ENCODE results near the gene MCM10.

MCM10 gene

GRCh38 chr10:13223241-13223640 is 61.9 kb downstream of the MCM10 start:
- H3K9me2 ChIP-seq (replicated peaks; ENCODE audit: insufficient read depth, low read length) = no peaks in the 10 kb centered on the region
- peaks cover 18% of the 10 kb centered on the region for H3F3A ChIP-seq (ENCODE audit: insufficient read depth, low read length)
- H3K4me3 ChIP-seq (ENCODE audit: low read length) = no peak overlapping the region
- no peak for DNase-seq
- TF ChIP-seq EZH2 (optimal IDR thresholded peaks at IDR 0.05; ENCODE audit: low read depth, low read length) = no peak
- TF ChIP-seq, protein P1, sequence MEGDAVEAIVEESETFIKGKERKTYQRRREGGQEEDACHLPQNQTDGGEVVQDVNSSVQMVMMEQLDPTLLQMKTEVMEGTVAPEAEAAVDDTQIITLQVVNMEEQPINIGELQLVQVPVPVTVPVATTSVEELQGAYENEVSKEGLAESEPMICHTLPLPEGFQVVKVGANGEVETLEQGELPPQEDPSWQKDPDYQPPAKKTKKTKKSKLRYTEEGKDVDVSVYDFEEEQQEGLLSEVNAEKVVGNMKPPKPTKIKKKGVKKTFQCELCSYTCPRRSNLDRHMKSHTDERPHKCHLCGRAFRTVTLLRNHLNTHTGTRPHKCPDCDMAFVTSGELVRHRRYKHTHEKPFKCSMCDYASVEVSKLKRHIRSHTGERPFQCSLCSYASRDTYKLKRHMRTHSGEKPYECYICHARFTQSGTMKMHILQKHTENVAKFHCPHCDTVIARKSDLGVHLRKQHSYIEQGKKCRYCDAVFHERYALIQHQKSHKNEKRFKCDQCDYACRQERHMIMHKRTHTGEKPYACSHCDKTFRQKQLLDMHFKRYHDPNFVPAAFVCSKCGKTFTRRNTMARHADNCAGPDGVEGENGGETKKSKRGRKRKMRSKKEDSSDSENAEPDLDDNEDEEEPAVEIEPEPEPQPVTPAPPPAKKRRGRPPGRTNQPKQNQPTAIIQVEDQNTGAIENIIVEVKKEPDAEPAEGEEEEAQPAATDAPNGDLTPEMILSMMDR (IDR thresholded peaks at IDR 0.05; ENCODE audit: low read length) = no peak
- TF ChIP-seq EZH2phosphoT487 (IDR thresholded peaks at IDR 0.05; ENCODE audit: low read length) = no peak
- H3K9ac ChIP-seq (ENCODE audit: low read length) = no peak overlapping the region
- H3K4me1 ChIP-seq (ENCODE audit: low read length) = peaks cover 30% of the 10 kb centered on the region
- no peak overlapping the region for H2AFZ ChIP-seq (ENCODE audit: low read length)
- H3K79me2 ChIP-seq (ENCODE audit: low read length) = no peaks in the 10 kb centered on the region
- no peaks in the 10 kb centered on the region for H3K27me3 ChIP-seq (replicated peaks; ENCODE audit: insufficient read depth, low read length)
- no peaks in the 10 kb centered on the region for H4K20me1 ChIP-seq (ENCODE audit: insufficient read depth, low read length)
- H3K4me2 ChIP-seq (ENCODE audit: low read depth, low read length) = no peak overlapping the region
- no peaks in the 10 kb centered on the region for H3K36me3 ChIP-seq (replicated peaks; ENCODE audit: insufficient read depth, low read length)
- no peaks in the 10 kb centered on the region for H3K9me3 ChIP-seq (replicated peaks; ENCODE audit: insufficient read depth, low read length)
- no peak overlapping the region for H3K27ac ChIP-seq (ENCODE audit: low read length)

GRCh38 chr10:13224210-13224995 is 63.0 kb downstream of the MCM10 start:
- TF ChIP-seq EZH2 (optimal IDR thresholded peaks at IDR 0.05; ENCODE audit: low read depth, low read length) (no peak), EZH2phosphoT487 (IDR thresholded peaks at IDR 0.05; ENCODE audit: low read length) (no peak)
- TF ChIP-seq, protein P1 (IDR thresholded peaks at IDR 0.05; ENCODE audit: low read length) = no peak; the same call in 1 of the 2 replicates

DNA sequence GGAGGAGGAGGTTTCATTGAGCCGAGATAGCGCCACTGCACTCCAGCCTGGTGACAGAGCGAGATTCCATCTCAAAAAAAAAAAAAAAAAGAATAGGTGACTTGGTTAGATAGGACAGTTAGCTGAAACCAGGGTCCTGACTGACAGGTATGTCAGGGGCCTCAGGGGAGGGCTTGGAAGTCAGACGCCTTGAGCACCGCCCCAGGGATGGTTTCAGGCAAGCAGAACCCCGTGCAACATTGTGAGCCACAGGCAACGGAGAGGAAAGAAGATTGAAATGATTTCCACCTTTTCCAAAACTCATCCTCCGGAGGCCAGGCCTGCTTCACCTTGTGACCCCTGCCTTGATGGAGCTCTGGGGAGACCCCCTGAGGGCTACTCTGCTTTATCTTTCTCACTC is 64.2 kb downstream of the MCM10 start:
- Histone ChIP-seq H2AFZ (ENCODE audit: low read length) (no peak overlapping the region), H3K4me3 (ENCODE audit: low read length) (no peak overlapping the region), H3K9ac (ENCODE audit: low read length) (no peak overlapping the region), H3K79me2 (ENCODE audit: low read length) (no peaks in the 10 kb centered on the region), H3K36me3 (replicated peaks; ENCODE audit: insufficient read depth, low read length) (no peaks in the 10 kb centered on the region), H3K9me2 (replicated peaks; ENCODE audit: insufficient read depth, low read length) (no peaks in the 10 kb centered on the region), H4K20me1 (ENCODE audit: insufficient read depth, low read length) (no peaks in the 10 kb centered on the region), H3K9me3 (replicated peaks; ENCODE audit: insufficient read depth, low read length) (no peaks in the 10 kb centered on the region), H3F3A (ENCODE audit: insufficient read depth, low read length) (peaks cover 10% of the 10 kb centered on the region), H3K4me1 (ENCODE audit: low read length) (peaks cover 20% of the 10 kb centered on the region), H3K27ac (ENCODE audit: low read length) (no peak overlapping the region), H3K4me2 (ENCODE audit: low read depth, low read length) (no peak overlapping the region), H3K27me3 (replicated peaks; ENCODE audit: insufficient read depth, low read length) (no peaks in the 10 kb centered on the region)
- TF ChIP-seq EZH2 (optimal IDR thresholded peaks at IDR 0.05; ENCODE audit: low read depth, low read length) = no peak
- no peak for TF ChIP-seq EZH2phosphoT487 (IDR thresholded peaks at IDR 0.05; ENCODE audit: low read length)
- TF ChIP-seq, protein P1 (IDR thresholded peaks at IDR 0.05; ENCODE audit: low read length) = no peak
- no peak for DNase-seq

More at GRCh38 chr10:13224210-13224995, 63.0 kb downstream of the MCM10 start:
- Histone ChIP-seq H3K9ac (ENCODE audit: low read length) (no peak overlapping the region), H3K9me2 (replicated peaks; ENCODE audit: insufficient read depth, low read length) (no peaks in the 10 kb centered on the region), H3K4me3 (ENCODE audit: low read length) (no peak overlapping the region), H3K4me2 (ENCODE audit: low read depth, low read length) (no peak overlapping the region), H3K36me3 (replicated peaks; ENCODE audit: insufficient read depth, low read length) (no peaks in the 10 kb centered on the region), H3K27me3 (replicated peaks; ENCODE audit: insufficient read depth, low read length) (no peaks in the 10 kb centered on the region), H3K4me1 (ENCODE audit: low read length) (peaks cover 29% of the 10 kb centered on the region), H2AFZ (ENCODE audit: low read length) (peak overlapping the region; percentile 7; the same call in 1 of the 2 replicates), H3K27ac (ENCODE audit: low read length) (peak overlapping the region; percentile 28; the same call in 1 of the 2 replicates), H3K9me3 (replicated peaks; ENCODE audit: insufficient read depth, low read length) (no peaks in the 10 kb centered on the region), H4K20me1 (ENCODE audit: insufficient read depth, low read length) (no peaks in the 10 kb centered on the region), H3K79me2 (ENCODE audit: low read length) (no peaks in the 10 kb centered on the region), H3F3A (ENCODE audit: insufficient read depth, low read length) (peaks cover 18% of the 10 kb centered on the region)
- DNase-seq = peak; percentile 72

Data from MM.1S (cell line).